Measurements from ENCODE around the gene TMEM43. TPM values are rescaled to one million over a fixed set of nuclear protein-coding genes. Genes with fewer than 3 reads are reported as not detected.
A peak's percentile ranks its signal among the peaks of the same experiment; 100 is the strongest.

TMEM43 gene
- total and polyA plus RNA-seq, 10 of the 15 experiments (the other 5 are each of a cell fraction or from before 2014, with no cell fraction given): 7.2 to 33.0 (median 18.5) TPM

- in situ Hi-C loops (cut with MboI): no loop called here
- CTCF ChIA-PET: interaction anchor here (1.1 to 3.0 kb wide), 5 partner anchors 12 to 229 kb away, joined by 3 to 9 read pairs (median 7); partner anchors contain the start of genes LSM3 and XPC
- TF ChIP-seq NFIC (IDR thresholded peaks at IDR 0.05; ENCODE audit: low read depth, low read length): no peak
- TF ChIP-seq MXI1 (IDR thresholded peaks at IDR 0.05; ENCODE audit: low read depth, low read length): peak; percentile 14; the same call in 1 of the 2 replicates
- TF ChIP-seq SIN3A (IDR thresholded peaks at IDR 0.05; ENCODE audit: low read depth, low read length): peak; percentile 12; the same call in 1 of the 2 replicates
- TF ChIP-seq YBX1 (IDR thresholded peaks at IDR 0.05): no peak
- no peak for TF ChIP-seq RAD51 (IDR thresholded peaks at IDR 0.05)
- TF ChIP-seq, protein P1, sequence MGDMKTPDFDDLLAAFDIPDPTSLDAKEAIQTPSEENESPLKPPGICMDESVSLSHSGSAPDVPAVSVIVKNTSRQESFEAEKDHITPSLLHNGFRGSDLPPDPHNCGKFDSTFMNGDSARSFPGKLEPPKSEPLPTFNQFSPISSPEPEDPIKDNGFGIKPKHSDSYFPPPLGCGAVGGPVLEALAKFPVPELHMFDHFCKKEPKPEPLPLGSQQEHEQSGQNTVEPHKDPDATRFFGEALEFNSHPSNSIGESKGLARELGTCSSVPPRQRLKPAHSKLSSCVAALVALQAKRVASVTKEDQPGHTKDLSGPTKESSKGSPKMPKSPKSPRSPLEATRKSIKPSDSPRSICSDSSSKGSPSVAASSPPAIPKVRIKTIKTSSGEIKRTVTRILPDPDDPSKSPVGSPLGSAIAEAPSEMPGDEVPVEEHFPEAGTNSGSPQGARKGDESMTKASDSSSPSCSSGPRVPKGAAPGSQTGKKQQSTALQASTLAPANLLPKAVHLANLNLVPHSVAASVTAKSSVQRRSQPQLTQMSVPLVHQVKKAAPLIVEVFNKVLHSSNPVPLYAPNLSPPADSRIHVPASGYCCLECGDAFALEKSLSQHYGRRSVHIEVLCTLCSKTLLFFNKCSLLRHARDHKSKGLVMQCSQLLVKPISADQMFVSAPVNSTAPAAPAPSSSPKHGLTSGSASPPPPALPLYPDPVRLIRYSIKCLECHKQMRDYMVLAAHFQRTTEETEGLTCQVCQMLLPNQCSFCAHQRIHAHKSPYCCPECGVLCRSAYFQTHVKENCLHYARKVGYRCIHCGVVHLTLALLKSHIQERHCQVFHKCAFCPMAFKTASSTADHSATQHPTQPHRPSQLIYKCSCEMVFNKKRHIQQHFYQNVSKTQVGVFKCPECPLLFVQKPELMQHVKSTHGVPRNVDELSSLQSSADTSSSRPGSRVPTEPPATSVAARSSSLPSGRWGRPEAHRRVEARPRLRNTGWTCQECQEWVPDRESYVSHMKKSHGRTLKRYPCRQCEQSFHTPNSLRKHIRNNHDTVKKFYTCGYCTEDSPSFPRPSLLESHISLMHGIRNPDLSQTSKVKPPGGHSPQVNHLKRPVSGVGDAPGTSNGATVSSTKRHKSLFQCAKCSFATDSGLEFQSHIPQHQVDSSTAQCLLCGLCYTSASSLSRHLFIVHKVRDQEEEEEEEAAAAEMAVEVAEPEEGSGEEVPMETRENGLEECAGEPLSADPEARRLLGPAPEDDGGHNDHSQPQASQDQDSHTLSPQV (IDR thresholded peaks at IDR 0.05): no peak
- no peak for TF ChIP-seq CEBPZ (IDR thresholded peaks at IDR 0.05; ENCODE audit: low read depth, low read length)
- TF ChIP-seq, protein P2, sequence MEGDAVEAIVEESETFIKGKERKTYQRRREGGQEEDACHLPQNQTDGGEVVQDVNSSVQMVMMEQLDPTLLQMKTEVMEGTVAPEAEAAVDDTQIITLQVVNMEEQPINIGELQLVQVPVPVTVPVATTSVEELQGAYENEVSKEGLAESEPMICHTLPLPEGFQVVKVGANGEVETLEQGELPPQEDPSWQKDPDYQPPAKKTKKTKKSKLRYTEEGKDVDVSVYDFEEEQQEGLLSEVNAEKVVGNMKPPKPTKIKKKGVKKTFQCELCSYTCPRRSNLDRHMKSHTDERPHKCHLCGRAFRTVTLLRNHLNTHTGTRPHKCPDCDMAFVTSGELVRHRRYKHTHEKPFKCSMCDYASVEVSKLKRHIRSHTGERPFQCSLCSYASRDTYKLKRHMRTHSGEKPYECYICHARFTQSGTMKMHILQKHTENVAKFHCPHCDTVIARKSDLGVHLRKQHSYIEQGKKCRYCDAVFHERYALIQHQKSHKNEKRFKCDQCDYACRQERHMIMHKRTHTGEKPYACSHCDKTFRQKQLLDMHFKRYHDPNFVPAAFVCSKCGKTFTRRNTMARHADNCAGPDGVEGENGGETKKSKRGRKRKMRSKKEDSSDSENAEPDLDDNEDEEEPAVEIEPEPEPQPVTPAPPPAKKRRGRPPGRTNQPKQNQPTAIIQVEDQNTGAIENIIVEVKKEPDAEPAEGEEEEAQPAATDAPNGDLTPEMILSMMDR (IDR thresholded peaks at IDR 0.05 in 2 of 3, conservative IDR thresholded peaks at IDR 0.05 in 1 of 3; ENCODE audit: control insufficient read depth in 2 of 3, extremely low read depth in 1 of 3, insufficient read depth in 1 of 3, low read depth in 3 of 3, low read length in 3 of 3): peak in 1 of 3 experiments; percentile 14; a peak in 2 of 6 replicates
- TF ChIP-seq RAD21 (IDR thresholded peaks at IDR 0.05; ENCODE audit: insufficient read depth, low read depth, low read length): 0 out of 2 replicates have a peak, but pooled peaks have one; percentile 13
- TF ChIP-seq EGR1 (IDR thresholded peaks at IDR 0.05; ENCODE audit: borderline replicate concordance in 1 of 2, low read depth in 2 of 2, low read length in 2 of 2): 0 out of 3 replicates have a peak, but pooled peaks of 1 of the 2 experiments have one; percentile 31
These were observed 553 bp downstream of the TMEM43 start for GRCh38 chr3:14125193-14126016.

More at GRCh38 chr3:14125193-14126016, 553 bp downstream of the TMEM43 start:
- H3K36me3 ChIP-seq (ENCODE audit: control insufficient read depth in 2 of 2, insufficient read depth in 2 of 2, low read length in 1 of 2): peaks cover 0 to 17% of the 10 kb centered on the region in 2 experiments; a peak in 2 of 4 replicates
- no peaks in the 10 kb centered on the region for H3K27me3 ChIP-seq (replicated peaks in 1 of 2; ENCODE audit: control insufficient read depth in 2 of 2, insufficient read depth in 2 of 2, low read length in 1 of 2)
- H3K4me3 ChIP-seq: peak overlapping the region; percentile 93
- H3K4me2 ChIP-seq (ENCODE audit: control insufficient read depth, insufficient read depth): peak overlapping the region; percentile 95
- 2% methylated on average over 36 of the region's 44 CpGs for WGBS (ENCODE audit: insufficient coverage, insufficient replicate concordance, low lambda C conversion rate, missing lambda C conversion rate)
- intact Hi-C loops (cut with micrococcal nuclease; ENCODE audit: unreplicated experiment): no loop called here
- H2AFZ ChIP-seq (ENCODE audit: control insufficient read depth, low read depth, low read length): peak overlapping the region; percentile 89
- TSS peak; percentile 53 for BruUV-seq (replicated peaks)
- no peaks in the 10 kb centered on the region for H3K9me3 ChIP-seq (replicated peaks; ENCODE audit: control insufficient read depth, insufficient read depth, low read length)
- H3K27ac ChIP-seq (ENCODE audit: control insufficient read depth, insufficient read depth): peak overlapping the region; percentile 61
- ChIA-PET POLR2A (interaction anchor here (0.7 to 3.6 kb wide), 7 partner anchors 8 to 820 kb away, joined by 3 to 42 read pairs (median 4); partner anchors contain the start of genes LSM3, NUP210 and XPC), RAD21 (ENCODE audit: unreplicated experiment) (interaction anchor here (0.9 to 3.6 kb wide), 3 partner anchors 50 to 229 kb away, joined by 3 to 27 read pairs (median 11); partner anchors contain the start of genes LSM3 and XPC), SMC1A (ENCODE audit: uncharacterized antibody, unreplicated experiment) (interaction anchor here (0.9 to 2.2 kb wide), 6 partner anchors 18 to 229 kb away, joined by 3 to 10 read pairs (median 3); partner anchors contain the start of genes LSM3 and XPC)
- peak overlapping the region; percentile 72 for H3K9ac ChIP-seq (ENCODE audit: control insufficient read depth, insufficient read depth, low read length)
- H4K20me1 ChIP-seq (ENCODE audit: control insufficient read depth, insufficient read depth): no peaks in the 10 kb centered on the region; the same call in 1 of the 2 replicates
- peaks cover 55% of the 10 kb centered on the region for H3K79me2 ChIP-seq (ENCODE audit: control insufficient read depth, insufficient read depth, low read length)
- H3K4me1 ChIP-seq (ENCODE audit: control insufficient read depth, insufficient read depth, low read length): peaks cover 8% of the 10 kb centered on the region
- ATAC-seq (peak; percentile 49), FAIRE-seq (no peak), DNase-seq (ENCODE audit: low read depth, low spot score) (no peak)
